GM12878 (cell line): ENCODE measurements around the gene PRTFDC1. TPM values are rescaled to one million over a fixed set of nuclear protein-coding genes. Genes with fewer than 3 reads are reported as not detected.

Experiments
- ATAC-seq: fragments of 200-7000 bp; cut with Tn5 transposase; 3 replicates; pipeline ENCODE4 v1.9.1; 2020; ENCODE audit warnings: mild to moderate bottlenecking, moderate library complexity
- BruUV-seq: library from RNA; stranded (reverse); fragments of 400-500 nt; replicated peaks from 2 replicates; lab custom pipeline; 2021; lab: Mats Ljungman, UMichigan
- CTCF ChIA-PET: fragments of 300-600 bp; sonication (Branson Sonifier 250); formaldehyde crosslinking; extraction: SDS; loops from one replicate; lab custom pipeline; 2021; ENCODE audit warnings: inconsistent platforms; lab: Yijun Ruan, JAX
- POLR2A ChIA-PET: fragments of 350-600 bp; formaldehyde crosslinking; extraction: SDS; loops from one replicate; lab custom pipeline; 2021; ENCODE audit warnings: inconsistent platforms; lab: Charles Lee
- RAD21 ChIA-PET: fragments of 300-600 bp; sonication (Branson Sonifier 250); formaldehyde crosslinking; loops from one replicate; lab custom pipeline; 2023; ENCODE audit warnings: antibody characterized with exemption; ENCODE audit not compliant: unreplicated experiment; lab: Charles Lee
- SMC1A ChIA-PET: fragments of 300-600 bp; sonication (Branson Sonifier 250); formaldehyde crosslinking; loops from one replicate; lab custom pipeline; 2023; ENCODE audit not compliant: unreplicated experiment, uncharacterized antibody; lab: Charles Lee
- DNase-seq: peaks from one replicate; pipeline ENCODE4 v3.0.0-alpha.2; 2011; ENCODE audit warnings: low read depth, low spot score
- FAIRE-seq: peaks from 3 replicates; lab custom pipeline; 2011; peaks lifted over from hg19 to GRCh38; lab: Jason Lieb, UNC
- H2AFZ ChIP-seq: 2 replicates; pipeline ENCODE4 v1.6.0; 2011; ENCODE audit warnings: low read depth, low read length, control low read depth; ENCODE audit not compliant: control insufficient read depth
- H3K27ac ChIP-seq: 2 replicates; pipeline ENCODE4 v1.5.1; 2011; ENCODE audit warnings: control low read depth; ENCODE audit not compliant: control insufficient read depth, insufficient read depth
- H3K27me3 ChIP-seq, 2 experiments: replicated peaks in 1 of 2; 2 replicates each; pipeline versions ENCODE4 v1.6.0 to v1.6.1; 2011; ENCODE audit warnings: low read length in 1 of 2; ENCODE audit not compliant: control insufficient read depth in 2 of 2, insufficient read depth in 2 of 2
- H3K36me3 ChIP-seq, 2 experiments: 2 replicates each; pipeline ENCODE4 v1.5.1; 2011; ENCODE audit warnings: low read length in 1 of 2; ENCODE audit not compliant: control insufficient read depth in 2 of 2, insufficient read depth in 2 of 2
- H3K4me1 ChIP-seq: 2 replicates; pipeline ENCODE4 v1.6.1; 2011; ENCODE audit warnings: mild to moderate bottlenecking, low read length, moderate library complexity, mixed read lengths; ENCODE audit not compliant: control insufficient read depth, insufficient read depth
- H3K4me2 ChIP-seq: 2 replicates; pipeline ENCODE4 v1.6.0; 2011; ENCODE audit warnings: control low read depth; ENCODE audit not compliant: control insufficient read depth, insufficient read depth
- H3K4me3 ChIP-seq: fragments of 200-600 bp; sonication (generic); 2 replicates; pipeline ENCODE4 v1.5.1; 2016
- H3K79me2 ChIP-seq: 2 replicates; pipeline ENCODE4 v1.6.0; 2011; ENCODE audit warnings: low read length; ENCODE audit not compliant: control insufficient read depth, insufficient read depth
- H3K9ac ChIP-seq: 2 replicates; pipeline ENCODE4 v1.8.0; 2011; ENCODE audit warnings: low read length, control low read depth, mixed read lengths; ENCODE audit not compliant: control insufficient read depth, insufficient read depth
- H3K9me3 ChIP-seq: replicated peaks from 3 replicates; pipeline ENCODE4 v1.5.1; 2011; ENCODE audit warnings: mild to moderate bottlenecking, low read length; ENCODE audit not compliant: control insufficient read depth, insufficient read depth
- H4K20me1 ChIP-seq: 2 replicates; pipeline ENCODE4 v1.6.0; 2011; ENCODE audit not compliant: control insufficient read depth, insufficient read depth
- ASH2L ChIP-seq: fragments of 300-600, 200-600 bp; sonication (generic); IDR thresholded peaks from 2 replicates; pipeline ENCODE4 v1.6.1; 2017; ENCODE audit warnings: low read depth, mild to moderate bottlenecking, borderline replicate concordance
- BACH1 ChIP-seq: fragments of 450-650 bp; IDR thresholded peaks from 2 replicates; pipeline ENCODE4 v1.6.1; 2017; ENCODE audit warnings: mild to moderate bottlenecking, borderline replicate concordance
- CEBPB ChIP-seq, 2 experiments: fragments of 150-350 bp in 1 of 2; IDR thresholded peaks; 2 replicates each; pipeline ENCODE4 v1.6.1; 2012 to 2014; ENCODE audit warnings: low read depth in 2 of 2, low read length in 2 of 2, borderline replicate concordance in 1 of 2, inconsistent platforms in 1 of 2
- CREM ChIP-seq: IDR thresholded peaks from 2 replicates; pipeline ENCODE4 v1.6.1; 2014; ENCODE audit warnings: antibody characterized with exemption, low read depth
- DPF2 ChIP-seq: fragments of 450-650 bp; IDR thresholded peaks from 2 replicates; pipeline ENCODE4 v1.6.1; 2017; ENCODE audit warnings: mild to moderate bottlenecking
- FOXK2 ChIP-seq: fragments of 450-650 bp; IDR thresholded peaks from 2 replicates; pipeline ENCODE4 v1.6.1; 2017; ENCODE audit warnings: mild to moderate bottlenecking, moderate library complexity
- FOXM1 ChIP-seq: IDR thresholded peaks from 2 replicates; pipeline ENCODE4 v1.6.1; 2012; ENCODE audit warnings: low read depth, mild to moderate bottlenecking, inconsistent platforms, low read length, moderate library complexity
- HCFC1 ChIP-seq: fragments of 150-350 bp; IDR thresholded peaks from 2 replicates; pipeline ENCODE4 v1.6.1; 2014; ENCODE audit warnings: low read length
- KLF5 ChIP-seq: fragments of 450-650 bp; IDR thresholded peaks from 2 replicates; pipeline ENCODE4 v1.6.1; 2014; ENCODE audit warnings: mild to moderate bottlenecking; ENCODE audit not compliant: partially characterized antibody
- NFYB ChIP-seq: IDR thresholded peaks from 2 replicates; pipeline ENCODE4 v1.6.1; 2011; ENCODE audit warnings: low read depth, mild to moderate bottlenecking, low read length, improper control_type of control experiment, moderate library complexity; ENCODE audit not compliant: insufficient read depth
- POLR2AphosphoS2 ChIP-seq: IDR thresholded peaks from 2 replicates; pipeline ENCODE4 v1.6.1; 2011; ENCODE audit warnings: low read depth, mild to moderate bottlenecking, low read length, improper control_type of control experiment, moderate library complexity
- POU2F2 ChIP-seq: IDR thresholded peaks from 3 replicates; pipeline ENCODE4 v1.6.1; 2011; ENCODE audit warnings: low read depth, mild to moderate bottlenecking, low read length, borderline replicate concordance
- SIX5 ChIP-seq: IDR thresholded peaks from 2 replicates; pipeline ENCODE4 v1.6.1; 2011; ENCODE audit warnings: mild to moderate bottlenecking, low read depth, low read length, moderate library complexity; ENCODE audit not compliant: severe bottlenecking
- SREBF1 ChIP-seq: IDR thresholded peaks from 2 replicates; pipeline ENCODE4 v1.6.1; 2012; ENCODE audit warnings: mild to moderate bottlenecking, low read length
- STAT3 ChIP-seq: IDR thresholded peaks from 2 replicates; pipeline ENCODE4 v1.6.1; 2011; ENCODE audit warnings: low read depth, low read length, improper control_type of control experiment
- ZNF274 ChIP-seq: IDR thresholded peaks from one replicate; pipeline ENCODE4 v1.8.0; 2011; ENCODE audit not compliant: insufficient read length, insufficient read depth
- WGBS: methylation state at CpG from one replicate; pipeline ENCODE4 v1.1.6; 2016; ENCODE audit warnings: low lambda C conversion rate; ENCODE audit not compliant: insufficient replicate concordance, insufficient coverage; ENCODE audit errors: missing lambda C conversion rate; 5-methylcytosine and 5-hydroxymethylcytosine counted together
- in situ Hi-C: fragments of 300-500 bp; cut with MboI; formaldehyde crosslinking; loops from 9 replicates; pipeline ENCODE4 v1.14.3; 2018; ENCODE audit warnings: mixed read lengths
- intact Hi-C: fragments of 100-400 bp; cut with micrococcal nuclease; formaldehyde crosslinking; loops from one replicate; pipeline ENCODE4 v1.14.2; 2022; ENCODE audit not compliant: unreplicated experiment
- polyA plus RNA-seq, 11 experiments: library from polyadenylated mRNA; depleted of rRNA in 4 of 11; unstranded in 6 of 11; stranded (reverse) in 5 of 11; fragments of >200 nt; fragmentation: Nextera tagmentation in 4 of 11; fragmentation: Illumina TruSeq in 1 of 11; extraction: Ambion mirVana in 4 of 11; extraction: Trizol in 1 of 11; gene quantifications; 1 replicate in 1 of 11; 2 replicates in 10 of 11; pipeline versions ENCODE4 v1.2.1 to v1.2.3, GENCODE V29; 2011 to 2016; ENCODE audit warnings: inconsistent platforms in 2 of 11, missing spikeins in 2 of 11, low read depth in 1 of 11
- total RNA-seq, 4 experiments: library from RNA; depleted of rRNA in 3 of 4; stranded (reverse); fragments of >200 nt in 3 of 4; fragmentation: Illumina TruSeq in 1 of 4; extraction: Trizol in 1 of 4; gene quantifications; 2 replicates each; pipeline versions ENCODE4 v1.2.1 to v1.2.3, GENCODE V29; 2013 to 2021

The PRTFDC1 gene
- total and polyA plus RNA-seq, 10 of the 15 experiments (the other 5 are each of a cell fraction or from before 2014, with no cell fraction given) = 5.5 to 17.3 (median 11.3) TPM

DNA sequence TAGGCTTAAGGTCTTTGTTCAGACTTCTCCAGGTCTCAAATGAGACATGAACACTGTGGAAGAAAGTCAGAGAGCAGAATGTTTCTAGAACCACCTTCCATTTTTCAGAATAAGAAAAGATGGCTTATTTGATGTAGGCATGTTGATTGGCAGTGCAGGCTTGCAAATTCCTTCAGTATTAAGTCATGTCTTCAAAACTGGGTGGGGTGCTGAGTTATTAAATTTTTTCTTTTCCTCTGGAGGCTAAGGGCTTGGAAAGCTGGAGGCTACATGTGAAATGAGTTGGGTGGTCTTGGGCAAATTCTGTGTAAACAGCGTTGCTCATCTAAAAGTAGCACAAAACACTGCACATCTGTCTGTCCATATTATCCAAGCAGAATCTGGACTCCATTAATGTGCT lies 62.8 kb downstream of the PRTFDC1 start:
- BruUV-seq = no TSS peak
- H3K4me3 ChIP-seq = no peak overlapping the region
- H2AFZ ChIP-seq = no peak overlapping the region
- intact Hi-C loops = loop anchor here (5.0 kb wide), 2 partner anchors 38 to 247 kb away; no protein-coding TSS in a partner anchor
- ChIA-PET SMC1A (interaction anchor here (1.2 to 3.5 kb wide), 5 partner anchors 10 to 168 kb away, joined by 3 to 37 read pairs (median 4); partner anchors contain the start of gene PRTFDC1), CTCF (interaction anchor here (1.1 to 1.8 kb wide), 2 partner anchors 11 to 161 kb away, joined by 4 to 11 read pairs; no protein-coding TSS in a partner anchor), RAD21 (interaction anchor here (0.6 to 2.3 kb wide), 5 partner anchors 11 to 60 kb away, joined by 3 to 12 read pairs (median 5); no protein-coding TSS in a partner anchor), POLR2A (interaction anchor here (3.7 kb wide), 1 partner anchor 11 kb away, joined by 19 read pairs; no protein-coding TSS in a partner anchor)
- TF ChIP-seq STAT3 = no peak
- TF ChIP-seq CEBPB (IDR thresholded peaks at IDR 0.05; ENCODE audit: borderline replicate concordance in 1 of 2, low read depth in 2 of 2, low read length in 2 of 2) = no peak
- H4K20me1 ChIP-seq = no peaks in the 10 kb centered on the region
- no peaks in the 10 kb centered on the region for H3K36me3 ChIP-seq
- FAIRE-seq (no peak), ATAC-seq (no peak), DNase-seq (no peak)
- no peak overlapping the region for H3K27ac ChIP-seq
- H3K4me1 ChIP-seq = peaks cover 5% of the 10 kb centered on the region
- H3K9me3 ChIP-seq = no peaks in the 10 kb centered on the region; the same call in 2 of the 3 replicates
- in situ Hi-C loops = no loop called here
- no peak overlapping the region for H3K9ac ChIP-seq
- no peaks in the 10 kb centered on the region for H3K27me3 ChIP-seq
- H3K79me2 ChIP-seq = no peaks in the 10 kb centered on the region
- 93% methylated on average over 1 of the region's 1 CpG for WGBS
- no peak overlapping the region for H3K4me2 ChIP-seq

DNA sequence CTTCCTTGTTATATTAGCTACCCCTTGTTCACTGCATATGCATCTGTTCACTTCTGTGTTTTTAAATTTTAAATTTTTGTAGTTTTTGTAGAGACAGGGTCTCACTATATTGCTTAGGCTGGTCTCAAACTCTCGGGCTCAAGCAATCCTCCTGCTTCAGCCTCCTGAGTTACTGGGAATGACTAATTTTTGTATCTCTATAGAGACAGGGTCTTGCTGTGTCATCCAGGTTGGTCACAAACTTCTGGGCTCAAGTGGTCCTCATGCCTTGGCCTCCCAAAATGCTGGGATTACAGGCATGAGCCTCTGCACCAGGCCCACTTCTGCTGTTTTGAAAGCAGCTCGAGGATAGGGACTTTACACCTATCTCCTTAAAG lies 64.6 kb downstream of the PRTFDC1 start:
- no peak for DNase-seq
- in situ Hi-C loops = no loop called here
- TF ChIP-seq POLR2AphosphoS2 = no peak
- no peak for TF ChIP-seq FOXK2
- no peak for TF ChIP-seq CREM
- no peak for TF ChIP-seq KLF5
- no peak for TF ChIP-seq SREBF1
- TF ChIP-seq HCFC1 = no peak
- no peak for TF ChIP-seq SIX5
- no peak for TF ChIP-seq POU2F2
- TF ChIP-seq FOXM1 = no peak
- TF ChIP-seq ASH2L = no peak
- no peak for TF ChIP-seq DPF2
- TF ChIP-seq NFYB = no peak
- TF ChIP-seq BACH1 = no peak
- TF ChIP-seq ZNF274 = no peak

More for the DNA sequence above, 64.6 kb downstream of the PRTFDC1 start:
- H2AFZ ChIP-seq = no peak overlapping the region; the same call in 1 of the 2 replicates
- peak; percentile 22 for ATAC-seq
- no peaks in the 10 kb centered on the region; the same call in 2 of the 3 replicates for H3K9me3 ChIP-seq
- no peak overlapping the region for H3K9ac ChIP-seq
- H4K20me1 ChIP-seq = no peaks in the 10 kb centered on the region
- no peaks in the 10 kb centered on the region for H3K36me3 ChIP-seq
- ChIA-PET SMC1A (interaction anchor here (0.5 to 3.5 kb wide), 16 partner anchors 10 to 240 kb away, joined by 3 to 37 read pairs (median 3); no protein-coding TSS in a partner anchor), RAD21 (interaction anchor here (0.7 to 2.3 kb wide), 7 partner anchors 13 to 64 kb away, joined by 3 to 14 read pairs (median 3); no protein-coding TSS in a partner anchor), CTCF (interaction anchor here (0.6 to 2.0 kb wide), 7 partner anchors 13 to 270 kb away, joined by 3 to 9 read pairs (median 4); no protein-coding TSS in a partner anchor), POLR2A (interaction anchor here (0.7 to 3.7 kb wide), 3 partner anchors 12 to 42 kb away, joined by 3 to 19 read pairs (median 4); no protein-coding TSS in a partner anchor)
- peak overlapping the region; percentile 16 for H3K27ac ChIP-seq
- no peak for FAIRE-seq
- intact Hi-C loops = loop anchor here (5.0 kb wide), 2 partner anchors 39 to 246 kb away; no protein-coding TSS in a partner anchor
- no peaks in the 10 kb centered on the region for H3K79me2 ChIP-seq
- WGBS = 80% methylated on average over 2 of the region's 2 CpGs
- H3K4me3 ChIP-seq = no peak overlapping the region
- BruUV-seq = no TSS peak
- H3K4me2 ChIP-seq = no peak overlapping the region
- H3K4me1 ChIP-seq = peaks cover 3% of the 10 kb centered on the region; the same call in 1 of the 2 replicates
- no peaks in the 10 kb centered on the region for H3K27me3 ChIP-seq
